CD4-positive, alpha-beta T cell (primary cell): ENCODE results near the gene KCNC2. TPM values are rescaled to one million over a fixed set of nuclear protein-coding genes. Genes with fewer than 3 reads are reported as not detected.

Experiments used
- ATAC-seq: fragments of 200-7000 bp; cut with Tn5 transposase; one replicate; pipeline ENCODE4 v1.10.0; 2022; ENCODE audit warnings: mild to moderate bottlenecking; ENCODE audit not compliant: poor library complexity
- CTCF ChIA-PET: fragments of 350-600 bp; sonication (Branson Sonifier 250); formaldehyde crosslinking; loops from one replicate; lab custom pipeline; 2021; ENCODE audit warnings: antibody characterized with exemption, inconsistent platforms; lab: Charles Lee
- POLR2A ChIA-PET: fragments of 350-600 bp; sonication (Branson Sonifier 250); formaldehyde crosslinking; loops from one replicate; lab custom pipeline; 2021; ENCODE audit warnings: antibody characterized with exemption, inconsistent platforms; lab: Charles Lee
- DNase-seq, 14 experiments: peaks; one replicate each; pipeline ENCODE4 v3.0.0-alpha.2; 2013 to 2020; ENCODE audit warnings: mixed read lengths in 2 of 14
- H3K27ac ChIP-seq, 2 donors: one replicate each; pipeline versions ENCODE4 v1.5.1 to v1.7.0; 2013; ENCODE audit warnings: low read length in 2 of 2, low read depth in 1 of 2, mild to moderate bottlenecking in 1 of 2
- H3K27me3 ChIP-seq, 2 experiments: 1 replicate in 1 of 2; 2 replicates in 1 of 2; pipeline versions ENCODE4 v1.6.1 to v1.7.0; 2013; ENCODE audit warnings: low read length in 2 of 2, control low read depth in 1 of 2, mild to moderate bottlenecking in 1 of 2, moderate library complexity in 1 of 2; ENCODE audit not compliant: insufficient read depth in 2 of 2, control insufficient read depth in 1 of 2
- H3K36me3 ChIP-seq: one replicate; pipeline ENCODE4 v1.6.1; 2013; ENCODE audit warnings: low read length, control low read depth; ENCODE audit not compliant: insufficient read depth
- H3K4me1 ChIP-seq: one replicate; pipeline ENCODE4 v1.6.1; 2013; ENCODE audit warnings: low read length, control low read depth; ENCODE audit not compliant: insufficient read depth
- H3K4me3 ChIP-seq: one replicate; pipeline ENCODE4 v1.5.1; 2013; ENCODE audit warnings: mild to moderate bottlenecking, low read length, moderate library complexity
- H3K9me3 ChIP-seq, 2 experiments: 1 replicate in 1 of 2; 2 replicates in 1 of 2; pipeline versions ENCODE4 v1.6.1 to v1.7.0; 2013; ENCODE audit warnings: low read length in 2 of 2, mild to moderate bottlenecking in 2 of 2, control low read depth in 1 of 2, moderate library complexity in 1 of 2; ENCODE audit not compliant: control insufficient read depth in 1 of 2, insufficient read depth in 1 of 2
- H3K27ac Mint-ChIP-seq: one replicate; pipeline ENCODE4 v1.8.0; 2020; ENCODE audit warnings: mixed read lengths
- H3K27me3 Mint-ChIP-seq: one replicate; pipeline ENCODE4 v1.8.0; 2021; ENCODE audit warnings: mixed read lengths
- H3K36me3 Mint-ChIP-seq: one replicate; pipeline ENCODE4 v1.8.0; 2021; ENCODE audit warnings: low read depth, mixed read lengths
- H3K4me1 Mint-ChIP-seq: one replicate; pipeline ENCODE4 v1.8.0; 2021; ENCODE audit warnings: low read depth, mixed read lengths
- H3K4me3 Mint-ChIP-seq: one replicate; pipeline ENCODE4 v1.8.0; 2020; ENCODE audit warnings: mild to moderate bottlenecking, mixed read lengths
- H3K9me3 Mint-ChIP-seq: one replicate; pipeline ENCODE4 v1.8.0; 2020; ENCODE audit warnings: mixed read lengths
- CTCF ChIP-seq: fragments of 200-600 bp; IDR thresholded peaks from one replicate; pipeline ENCODE4 v1.8.0; 2022; ENCODE audit warnings: antibody characterized with exemption, mild to moderate bottlenecking
- intact Hi-C, 2 experiments: fragments of 100-400 bp; cut with DNase I in 1 of 2; cut with micrococcal nuclease in 1 of 2; formaldehyde crosslinking; loops; one replicate each; pipeline versions ENCODE4 v1.15.1 to v1.9.0; 2023 to 2025; cut with DNase I, micrococcal nuclease
- total RNA-seq, 174 experiments: library from RNA in 2 of 174; stranded (reverse) in 2 of 174; gene quantifications; one replicate each; pipeline ENCODE4 v1.2.3 and lab custom pipeline; 2021 to 2026

The KCNC2 gene
- total RNA-seq, 2 experiments from 2014 or later, result not detected

- Histone ChIP-seq H3K9me3 (no peaks in the 10 kb centered on the region), H3K4me3 (no peak overlapping the region), H3K27ac (no peak overlapping the region), H3K27me3 (no peaks in the 10 kb centered on the region), H3K4me1 (no peaks in the 10 kb centered on the region), H3K36me3 (no peaks in the 10 kb centered on the region)
- CTCF ChIA-PET, result interaction anchor here (0.6 kb wide), 1 partner anchor 1262 kb away, joined by 3 read pairs; no protein-coding TSS in a partner anchor
- POLR2A ChIA-PET, result no interaction called here
- intact Hi-C loops, result no loop called here
- peaks cover 12% of the 10 kb centered on the region for H3K4me1 Mint-ChIP-seq
- peaks cover 4% of the 10 kb centered on the region for H3K27me3 Mint-ChIP-seq
- H3K36me3 Mint-ChIP-seq, result no peaks in the 10 kb centered on the region
- ATAC-seq (no peak), DNase-seq (no peak)
- H3K27ac Mint-ChIP-seq, result no peak overlapping the region
- H3K9me3 Mint-ChIP-seq, result no peaks in the 10 kb centered on the region
- no peak overlapping the region for H3K4me3 Mint-ChIP-seq
- TF ChIP-seq CTCF, result no peak
Observed at GRCh38 chr12:75196408-75196807, 13.2 kb downstream of the KCNC2 start.

GRCh38 chr12:75194250-75194649 lies 15.4 kb downstream of the KCNC2 start:
- H3K27me3 Mint-ChIP-seq, result peaks cover 4% of the 10 kb centered on the region
- no peak for TF ChIP-seq CTCF
- no peaks in the 10 kb centered on the region for H3K9me3 ChIP-seq
- no peak overlapping the region for H3K4me3 ChIP-seq
- POLR2A ChIA-PET, result no interaction called here
- no peaks in the 10 kb centered on the region for H3K36me3 ChIP-seq
- no peak overlapping the region for H3K27ac Mint-ChIP-seq
- H3K27me3 ChIP-seq, result no peaks in the 10 kb centered on the region
- intact Hi-C loops, result no loop called here
- CTCF ChIA-PET, result no interaction called here
- H3K4me3 Mint-ChIP-seq, result no peak overlapping the region
- DNase-seq, result no peak
- H3K36me3 Mint-ChIP-seq, result no peaks in the 10 kb centered on the region
- no peaks in the 10 kb centered on the region for H3K4me1 ChIP-seq
- H3K4me1 Mint-ChIP-seq, result no peaks in the 10 kb centered on the region
- H3K27ac ChIP-seq, result no peak overlapping the region
- no peak for ATAC-seq
- no peaks in the 10 kb centered on the region for H3K9me3 Mint-ChIP-seq

GRCh38 chr12:75192196-75192595 lies 17.4 kb downstream of the KCNC2 start:
- ATAC-seq, result no peak
- no peaks in the 10 kb centered on the region for H3K36me3 ChIP-seq
- CTCF ChIA-PET, result no interaction called here
- H3K4me1 ChIP-seq, result no peaks in the 10 kb centered on the region
- intact Hi-C loops, result no loop called here
- no peak for TF ChIP-seq CTCF
- H3K27ac ChIP-seq, result no peak overlapping the region
- Mint-ChIP-seq H3K36me3 (no peaks in the 10 kb centered on the region), H3K27me3 (peaks cover 4% of the 10 kb centered on the region), H3K27ac (no peak overlapping the region), H3K4me1 (no peaks in the 10 kb centered on the region), H3K4me3 (no peak overlapping the region), H3K9me3 (no peaks in the 10 kb centered on the region)
- no peak overlapping the region for H3K4me3 ChIP-seq
- H3K27me3 ChIP-seq, result no peaks in the 10 kb centered on the region
- POLR2A ChIA-PET, result no interaction called here
- DNase-seq, result no peak
- H3K9me3 ChIP-seq, result no peaks in the 10 kb centered on the region
